ENCODE measurements around the gene CDPF1. TPM values are rescaled to one million over a fixed set of nuclear protein-coding genes. Genes with fewer than 3 reads are reported as not detected.
A peak's percentile ranks its signal among the peaks of the same experiment; 100 is the strongest.

The CDPF1 gene
- total RNA-seq, 1 donor from 2014 or later: 14.6 TPM

DNA sequence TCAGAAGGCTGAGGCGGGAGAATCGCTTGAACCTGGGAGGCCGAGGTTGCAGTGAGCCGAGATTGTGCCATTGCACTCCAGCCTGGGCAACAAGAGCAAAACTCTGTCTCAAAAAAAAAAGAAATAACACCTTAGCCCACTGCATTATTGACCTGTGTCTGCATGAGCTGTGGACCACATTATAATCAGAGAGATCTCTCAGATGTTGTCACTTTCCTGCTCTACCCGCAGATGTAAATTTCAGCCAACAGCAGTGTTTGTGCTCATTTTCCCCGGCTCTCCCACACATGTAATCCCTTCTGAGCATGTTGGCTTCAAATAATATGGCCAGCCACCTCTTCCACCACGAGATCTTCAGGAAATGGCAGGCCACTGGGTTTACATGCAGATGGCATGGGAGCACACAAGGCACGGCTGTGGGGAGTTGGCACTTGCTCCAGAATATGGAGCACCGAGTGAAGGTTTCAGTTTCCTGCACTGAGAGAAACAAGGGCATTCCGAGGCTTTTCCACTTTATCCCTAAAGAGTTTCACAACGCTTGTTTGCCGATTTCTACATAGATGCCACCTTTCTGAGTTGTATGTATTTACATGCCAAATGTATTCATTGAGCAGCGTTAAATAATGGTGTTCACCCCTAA, 19.7 kb downstream of the CDPF1 start:
- no peak overlapping the region for H3K9ac ChIP-seq (ENCODE audit: low read depth in 1 of 3, low read length in 3 of 3)
- no peaks in the 10 kb centered on the region for H3K9me3 ChIP-seq (ENCODE audit: control insufficient read depth in 3 of 3, low read length in 3 of 3)
- H3K27ac ChIP-seq (ENCODE audit: low read depth, low read length): no peak overlapping the region
- H3K27me3 ChIP-seq (ENCODE audit: control insufficient read depth in 3 of 3, insufficient read depth in 3 of 3, low read length in 3 of 3): no peaks in the 10 kb centered on the region
- H3K4me3 ChIP-seq (ENCODE audit: low read length in 3 of 3): no peak overlapping the region
- H3K4me1 ChIP-seq (ENCODE audit: control insufficient read depth in 3 of 3, insufficient read depth in 3 of 3, low read length in 3 of 3): peaks cover 8 to 11% (median 10%) of the 10 kb centered on the region in 3 donors
- H3K36me3 ChIP-seq (ENCODE audit: control insufficient read depth in 3 of 3, insufficient read depth in 3 of 3, low read length in 3 of 3): peaks cover 16 to 22% (median 17%) of the 10 kb centered on the region in 3 donors

DNA sequence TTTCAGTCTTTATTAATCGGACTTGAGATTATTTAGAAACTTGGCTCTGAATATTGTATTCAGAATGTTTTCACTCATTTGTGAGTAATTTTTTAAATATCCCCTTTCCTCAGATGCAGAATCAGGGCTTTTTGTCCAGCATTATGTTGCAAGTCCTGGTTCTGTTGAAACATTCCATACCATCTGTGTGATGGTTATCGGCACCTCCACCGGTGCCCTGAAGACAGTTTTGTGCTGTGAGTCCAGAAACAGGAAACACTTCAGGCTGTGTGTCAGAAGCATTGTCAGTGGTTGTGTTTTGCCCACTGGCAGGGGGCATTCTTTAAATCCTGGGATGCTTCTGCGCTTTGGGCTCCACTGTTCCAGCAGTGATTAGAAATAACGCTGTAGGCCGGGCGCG, 20.4 kb downstream of the CDPF1 start:
- H3K4me3 ChIP-seq (ENCODE audit: low read length in 3 of 3): no peak overlapping the region
- H3K27me3 ChIP-seq (ENCODE audit: control insufficient read depth in 3 of 3, insufficient read depth in 3 of 3, low read length in 3 of 3): no peaks in the 10 kb centered on the region
- H3K4me1 ChIP-seq (ENCODE audit: control insufficient read depth in 3 of 3, insufficient read depth in 3 of 3, low read length in 3 of 3): peaks cover 8 to 11% (median 10%) of the 10 kb centered on the region in 3 donors
- H3K36me3 ChIP-seq (ENCODE audit: control insufficient read depth in 3 of 3, insufficient read depth in 3 of 3, low read length in 3 of 3): peaks cover 14 to 18% (median 16%) of the 10 kb centered on the region in 3 donors
- no peak overlapping the region for H3K27ac ChIP-seq (ENCODE audit: low read depth, low read length)
- no peak overlapping the region for H3K9ac ChIP-seq (ENCODE audit: low read depth in 1 of 3, low read length in 3 of 3)
- no peaks in the 10 kb centered on the region for H3K9me3 ChIP-seq (ENCODE audit: control insufficient read depth in 3 of 3, low read length in 3 of 3)

GRCh38 chr22:46226577-46226976, 23.5 kb downstream of the CDPF1 start:
- no peaks in the 10 kb centered on the region for H3K9me3 ChIP-seq (ENCODE audit: control insufficient read depth in 3 of 3, low read length in 3 of 3)
- H3K27me3 ChIP-seq (ENCODE audit: control insufficient read depth in 3 of 3, insufficient read depth in 3 of 3, low read length in 3 of 3): no peaks in the 10 kb centered on the region
- H3K36me3 ChIP-seq (ENCODE audit: control insufficient read depth in 3 of 3, insufficient read depth in 3 of 3, low read length in 3 of 3): peaks cover 8 to 25% (median 19%) of the 10 kb centered on the region in 3 donors
- no peak overlapping the region for H3K27ac ChIP-seq (ENCODE audit: low read depth, low read length)
- H3K4me3 ChIP-seq (ENCODE audit: low read length in 3 of 3): no peak overlapping the region
- no peak overlapping the region for H3K9ac ChIP-seq (ENCODE audit: low read depth in 1 of 3, low read length in 3 of 3)
- peaks cover 0 to 4% (median 0%) of the 10 kb centered on the region in 3 donors for H3K4me1 ChIP-seq (ENCODE audit: control insufficient read depth in 3 of 3, insufficient read depth in 3 of 3, low read length in 3 of 3)

- Histone ChIP-seq H3K36me3 (ENCODE audit: control insufficient read depth in 3 of 3, insufficient read depth in 3 of 3, low read length in 3 of 3) (peaks cover 13 to 32% (median 22%) of the 10 kb centered on the region in 3 donors), H3K9ac (ENCODE audit: low read depth in 1 of 3, low read length in 3 of 3) (no peak overlapping the region), H3K9me3 (ENCODE audit: control insufficient read depth in 3 of 3, low read length in 3 of 3) (no peaks in the 10 kb centered on the region), H3K27ac (ENCODE audit: low read depth, low read length) (no peak overlapping the region), H3K27me3 (ENCODE audit: control insufficient read depth in 3 of 3, insufficient read depth in 3 of 3, low read length in 3 of 3) (no peaks in the 10 kb centered on the region), H3K4me3 (ENCODE audit: low read length in 3 of 3) (peak overlapping the region in 1 of 3 donors; percentile 6), H3K4me1 (ENCODE audit: control insufficient read depth in 3 of 3, insufficient read depth in 3 of 3, low read length in 3 of 3) (peaks cover 0 to 4% (median 0%) of the 10 kb centered on the region in 3 donors)
Measured at GRCh38 chr22:46225631-46226030, 24.5 kb downstream of the CDPF1 start.

DNA sequence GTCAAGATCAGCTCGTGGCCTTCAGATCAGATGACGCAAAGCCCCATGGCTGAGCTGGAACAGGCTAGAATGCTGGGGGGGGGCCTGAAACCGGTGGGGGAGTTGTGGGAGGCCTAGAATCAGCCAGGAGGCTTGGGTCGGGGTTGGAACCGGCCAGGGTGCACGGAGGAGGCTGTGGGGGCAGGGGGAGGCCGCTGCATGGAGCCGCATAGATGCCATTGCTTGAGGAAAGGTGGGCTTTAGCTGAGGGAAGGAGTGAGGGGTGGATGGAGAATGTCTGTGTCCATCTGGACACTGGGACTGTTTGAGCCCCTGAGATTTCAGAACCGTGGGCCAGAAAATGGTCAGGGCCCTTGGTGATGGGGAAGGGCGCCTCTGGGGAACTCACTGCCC, 25.2 kb downstream of the CDPF1 start:
- Histone ChIP-seq H3K9me3 (ENCODE audit: control insufficient read depth in 3 of 3, low read length in 3 of 3) (no peaks in the 10 kb centered on the region), H3K36me3 (ENCODE audit: control insufficient read depth in 3 of 3, insufficient read depth in 3 of 3, low read length in 3 of 3) (peaks cover 20 to 38% (median 26%) of the 10 kb centered on the region in 3 donors), H3K4me1 (ENCODE audit: control insufficient read depth in 3 of 3, insufficient read depth in 3 of 3, low read length in 3 of 3) (no peaks in the 10 kb centered on the region), H3K4me3 (ENCODE audit: low read length in 3 of 3) (no peak overlapping the region), H3K9ac (ENCODE audit: low read depth in 1 of 3, low read length in 3 of 3) (no peak overlapping the region), H3K27ac (ENCODE audit: low read depth, low read length) (no peak overlapping the region), H3K27me3 (ENCODE audit: control insufficient read depth in 3 of 3, insufficient read depth in 3 of 3, low read length in 3 of 3) (no peaks in the 10 kb centered on the region)

DNA sequence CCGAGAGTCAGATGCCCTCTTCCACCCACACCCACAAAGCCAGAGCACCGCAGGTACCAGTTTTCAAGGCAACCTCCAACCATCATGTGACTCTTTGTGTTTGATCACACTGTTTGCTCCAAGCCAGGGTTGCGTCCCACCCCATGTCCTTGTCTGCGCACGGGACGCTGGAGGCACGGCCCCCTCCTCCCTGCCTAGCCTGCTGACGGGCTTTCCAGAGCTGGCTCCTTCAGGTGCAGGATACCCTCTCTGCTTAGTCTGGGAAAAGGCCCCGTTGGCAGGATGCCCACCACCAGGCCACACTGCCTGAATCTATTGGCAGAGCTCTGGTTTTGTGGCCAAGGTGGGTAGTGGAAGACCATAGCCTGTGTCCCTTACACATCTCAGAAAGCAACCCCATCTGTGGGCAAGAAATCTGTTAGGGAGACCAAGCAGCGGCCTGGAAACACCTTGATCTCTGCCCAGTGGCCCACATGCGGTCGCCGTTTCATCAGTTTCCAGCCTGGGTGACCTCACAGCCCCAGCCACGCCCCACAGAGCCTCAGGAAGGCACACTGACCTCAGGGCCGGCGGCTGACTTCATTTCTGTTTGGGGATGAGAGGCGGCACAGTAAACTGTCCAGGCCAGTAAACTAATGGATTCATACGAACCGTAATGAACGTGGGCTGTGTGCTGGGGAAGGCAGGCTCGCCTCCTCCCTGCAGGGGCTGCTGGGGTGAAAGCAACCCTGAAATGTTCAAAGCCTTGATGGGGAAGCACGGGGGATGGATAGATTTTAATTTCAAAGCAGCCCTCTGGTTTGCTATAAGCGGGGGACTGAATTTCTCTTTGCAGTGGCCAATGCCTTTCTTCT, 25.8 kb downstream of the CDPF1 start:
- Histone ChIP-seq H3K4me1 (ENCODE audit: control insufficient read depth in 3 of 3, insufficient read depth in 3 of 3, low read length in 3 of 3) (no peaks in the 10 kb centered on the region), H3K36me3 (ENCODE audit: control insufficient read depth in 3 of 3, insufficient read depth in 3 of 3, low read length in 3 of 3) (peaks cover 26 to 44% (median 33%) of the 10 kb centered on the region in 3 donors), H3K27me3 (ENCODE audit: control insufficient read depth in 3 of 3, insufficient read depth in 3 of 3, low read length in 3 of 3) (no peaks in the 10 kb centered on the region), H3K9me3 (ENCODE audit: control insufficient read depth in 3 of 3, low read length in 3 of 3) (no peaks in the 10 kb centered on the region), H3K9ac (ENCODE audit: low read depth in 1 of 3, low read length in 3 of 3) (no peak overlapping the region), H3K27ac (ENCODE audit: low read depth, low read length) (no peak overlapping the region), H3K4me3 (ENCODE audit: low read length in 3 of 3) (no peak overlapping the region)

DNA sequence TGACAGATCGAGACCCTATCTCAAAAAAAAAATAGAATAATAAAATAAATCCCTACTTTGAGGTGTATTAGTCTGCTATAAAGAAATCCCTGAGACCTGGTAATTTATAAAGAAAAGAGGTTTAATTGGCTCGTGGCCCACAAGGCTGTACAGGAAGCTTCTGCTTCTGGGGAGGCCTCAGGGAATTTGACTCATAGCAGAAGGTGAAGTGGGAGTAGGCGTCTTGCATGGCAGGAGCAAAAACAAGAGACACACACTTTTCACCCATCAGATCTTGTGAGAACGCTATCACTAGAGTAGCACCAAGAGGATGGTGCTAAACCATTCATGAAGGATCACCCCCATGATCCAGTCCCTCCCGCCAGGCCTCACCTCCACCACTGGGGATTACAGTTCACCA, 29.2 kb downstream of the CDPF1 start:
- H3K36me3 ChIP-seq (ENCODE audit: control insufficient read depth in 3 of 3, insufficient read depth in 3 of 3, low read length in 3 of 3): peaks cover 43 to 52% (median 48%) of the 10 kb centered on the region in 3 donors

GRCh38 chr22:46219636-46220035, 30.5 kb downstream of the CDPF1 start:
- no peaks in the 10 kb centered on the region for H3K27me3 ChIP-seq (ENCODE audit: control insufficient read depth in 3 of 3, insufficient read depth in 3 of 3, low read length in 3 of 3)
- no peak overlapping the region for H3K9ac ChIP-seq (ENCODE audit: low read depth in 1 of 3, low read length in 3 of 3)
- H3K4me3 ChIP-seq (ENCODE audit: low read length in 3 of 3): no peak overlapping the region
- H3K4me1 ChIP-seq (ENCODE audit: control insufficient read depth in 3 of 3, insufficient read depth in 3 of 3, low read length in 3 of 3): no peaks in the 10 kb centered on the region
- H3K27ac ChIP-seq (ENCODE audit: low read depth, low read length): no peak overlapping the region
- H3K36me3 ChIP-seq (ENCODE audit: control insufficient read depth in 3 of 3, insufficient read depth in 3 of 3, low read length in 3 of 3): peaks cover 42 to 54% (median 46%) of the 10 kb centered on the region in 3 donors
- H3K9me3 ChIP-seq (ENCODE audit: control insufficient read depth in 3 of 3, low read length in 3 of 3): no peaks in the 10 kb centered on the region

More for the DNA sequence above, 29.2 kb downstream of the CDPF1 start:
- no peak overlapping the region for H3K4me3 ChIP-seq (ENCODE audit: low read length in 3 of 3)
- H3K27me3 ChIP-seq (ENCODE audit: control insufficient read depth in 3 of 3, insufficient read depth in 3 of 3, low read length in 3 of 3): no peaks in the 10 kb centered on the region
- H3K4me1 ChIP-seq (ENCODE audit: control insufficient read depth in 3 of 3, insufficient read depth in 3 of 3, low read length in 3 of 3): no peaks in the 10 kb centered on the region
- no peak overlapping the region for H3K9ac ChIP-seq (ENCODE audit: low read depth in 1 of 3, low read length in 3 of 3)
- no peaks in the 10 kb centered on the region for H3K9me3 ChIP-seq (ENCODE audit: control insufficient read depth in 3 of 3, low read length in 3 of 3)
- H3K27ac ChIP-seq (ENCODE audit: low read depth, low read length): no peak overlapping the region

- no peak overlapping the region for H3K27ac ChIP-seq (ENCODE audit: low read depth, low read length)
- H3K36me3 ChIP-seq (ENCODE audit: control insufficient read depth in 3 of 3, insufficient read depth in 3 of 3, low read length in 3 of 3): peaks cover 33 to 40% (median 36%) of the 10 kb centered on the region in 3 donors
- H3K4me3 ChIP-seq (ENCODE audit: low read length in 3 of 3): no peak overlapping the region
- H3K27me3 ChIP-seq (ENCODE audit: control insufficient read depth in 3 of 3, insufficient read depth in 3 of 3, low read length in 3 of 3): no peaks in the 10 kb centered on the region
- H3K9ac ChIP-seq (ENCODE audit: low read depth in 1 of 3, low read length in 3 of 3): no peak overlapping the region
- H3K4me1 ChIP-seq (ENCODE audit: control insufficient read depth in 3 of 3, insufficient read depth in 3 of 3, low read length in 3 of 3): no peaks in the 10 kb centered on the region
- peaks cover 0 to 2% (median 0%) of the 10 kb centered on the region in 3 donors for H3K9me3 ChIP-seq (ENCODE audit: control insufficient read depth in 3 of 3, low read length in 3 of 3)
Measured at GRCh38 chr22:46214616-46215015, 35.5 kb downstream of the CDPF1 start.

DNA sequence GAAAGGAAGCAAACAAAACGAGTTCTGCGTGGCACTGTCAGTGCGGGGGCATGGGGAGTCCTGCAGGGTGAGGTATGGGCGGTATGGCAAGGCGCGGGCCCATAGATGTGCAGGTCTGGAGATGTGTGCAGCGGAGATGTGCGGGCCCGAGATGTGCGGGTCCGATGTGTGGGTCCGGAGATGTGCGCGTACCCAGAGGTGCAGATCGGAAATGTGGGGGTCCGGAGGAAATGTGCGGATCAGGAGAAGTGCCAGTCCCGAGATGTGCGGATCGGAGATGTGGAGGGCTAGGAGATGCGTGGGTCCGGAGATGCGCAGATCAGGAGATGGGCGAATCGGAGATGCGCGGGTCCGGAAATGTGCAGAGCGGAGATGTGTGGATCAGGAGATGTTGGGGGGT, 35.9 kb downstream of the CDPF1 start:
- Histone ChIP-seq H3K36me3 (ENCODE audit: control insufficient read depth in 3 of 3, insufficient read depth in 3 of 3, low read length in 3 of 3) (peaks cover 31 to 36% (median 33%) of the 10 kb centered on the region in 3 donors), H3K27me3 (ENCODE audit: control insufficient read depth in 3 of 3, insufficient read depth in 3 of 3, low read length in 3 of 3) (no peaks in the 10 kb centered on the region), H3K27ac (ENCODE audit: low read depth, low read length) (no peak overlapping the region), H3K9me3 (ENCODE audit: control insufficient read depth in 3 of 3, low read length in 3 of 3) (peaks cover 0 to 7% (median 3%) of the 10 kb centered on the region in 3 donors), H3K4me3 (ENCODE audit: low read length in 3 of 3) (no peak overlapping the region), H3K4me1 (ENCODE audit: control insufficient read depth in 3 of 3, insufficient read depth in 3 of 3, low read length in 3 of 3) (no peaks in the 10 kb centered on the region), H3K9ac (ENCODE audit: low read depth in 1 of 3, low read length in 3 of 3) (no peak overlapping the region)
